GM21423 (cell line): ENCODE data around the gene BCL2L11.

Experiments
- ATAC-seq: cut with Tn5 transposase; IDR thresholded peaks from one replicate; pipeline ENCODE4 v1.9.1; 2021; ENCODE audit warnings: mild to moderate bottlenecking, moderate library complexity; ENCODE audit not compliant: unreplicated experiment

BCL2L11 gene

DNA sequence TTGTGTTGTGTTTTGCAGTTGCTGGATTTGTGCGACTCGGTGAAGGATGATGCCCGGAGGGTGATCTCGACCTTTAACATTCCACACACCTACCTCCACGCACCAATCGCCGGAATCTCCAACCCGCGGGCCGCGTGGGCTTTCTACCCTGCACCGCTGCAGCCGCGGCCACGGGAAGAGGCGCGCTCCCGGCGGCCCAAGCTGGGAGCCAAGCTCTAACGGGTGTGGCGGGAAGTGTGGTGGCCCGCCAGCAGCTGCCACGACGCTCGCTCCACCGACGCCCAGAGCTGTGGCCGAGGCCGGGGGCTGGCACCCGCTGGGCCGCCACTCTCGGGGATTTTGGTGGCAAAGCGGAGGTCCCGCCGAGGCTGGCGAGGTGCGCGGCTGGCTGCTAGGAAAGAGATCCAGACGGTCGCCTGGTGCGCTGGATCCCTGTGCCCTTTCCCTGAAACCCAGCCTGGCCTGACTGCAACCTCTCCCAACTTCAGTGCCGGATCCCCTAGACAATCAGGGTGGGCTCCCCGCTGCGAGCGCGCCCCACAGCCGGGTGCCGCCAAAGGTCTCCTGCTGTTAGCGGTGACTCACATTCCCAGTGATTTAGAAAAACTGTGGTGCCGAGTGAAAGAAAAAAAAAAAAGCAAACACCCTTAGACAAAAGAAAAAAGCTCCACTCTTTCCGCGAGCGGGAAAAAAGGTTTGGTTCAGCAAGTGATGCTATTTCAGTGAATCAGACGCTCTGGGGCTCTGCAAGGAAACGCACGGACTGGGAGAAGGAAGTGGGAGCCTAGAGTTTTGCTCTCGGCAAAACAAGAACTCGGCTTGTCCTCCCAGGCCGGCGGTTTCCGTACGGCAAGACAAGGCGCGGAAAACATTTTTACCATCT, 2.9 kb upstream of the BCL2L11 start:
- no peak for ATAC-seq

DNA sequence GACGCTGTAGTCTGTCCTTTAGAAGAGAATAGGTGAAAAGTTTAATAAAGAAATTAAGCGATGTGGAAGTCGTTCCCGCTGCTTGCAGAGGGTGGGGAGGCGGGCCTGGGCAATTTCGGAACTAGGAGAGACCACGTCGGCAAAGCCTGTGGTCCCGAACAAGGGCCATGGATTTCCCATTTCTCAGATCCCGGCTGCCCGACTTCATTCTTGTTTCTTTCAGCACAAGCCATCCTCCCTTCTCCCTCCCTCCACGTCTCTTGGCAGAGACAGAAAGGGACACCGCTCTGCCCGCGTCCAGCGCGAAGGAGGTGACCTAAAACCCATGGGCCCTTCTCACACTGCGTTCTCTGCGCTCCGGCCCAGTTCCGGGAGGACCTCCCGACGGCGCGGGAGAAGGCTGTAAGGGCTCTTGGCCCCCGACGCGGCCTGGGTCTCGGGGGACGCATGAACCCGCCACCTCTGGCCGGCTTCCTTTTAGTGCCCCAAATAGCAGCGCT, 2.2 kb upstream of the BCL2L11 start:
- ATAC-seq = no peak

DNA sequence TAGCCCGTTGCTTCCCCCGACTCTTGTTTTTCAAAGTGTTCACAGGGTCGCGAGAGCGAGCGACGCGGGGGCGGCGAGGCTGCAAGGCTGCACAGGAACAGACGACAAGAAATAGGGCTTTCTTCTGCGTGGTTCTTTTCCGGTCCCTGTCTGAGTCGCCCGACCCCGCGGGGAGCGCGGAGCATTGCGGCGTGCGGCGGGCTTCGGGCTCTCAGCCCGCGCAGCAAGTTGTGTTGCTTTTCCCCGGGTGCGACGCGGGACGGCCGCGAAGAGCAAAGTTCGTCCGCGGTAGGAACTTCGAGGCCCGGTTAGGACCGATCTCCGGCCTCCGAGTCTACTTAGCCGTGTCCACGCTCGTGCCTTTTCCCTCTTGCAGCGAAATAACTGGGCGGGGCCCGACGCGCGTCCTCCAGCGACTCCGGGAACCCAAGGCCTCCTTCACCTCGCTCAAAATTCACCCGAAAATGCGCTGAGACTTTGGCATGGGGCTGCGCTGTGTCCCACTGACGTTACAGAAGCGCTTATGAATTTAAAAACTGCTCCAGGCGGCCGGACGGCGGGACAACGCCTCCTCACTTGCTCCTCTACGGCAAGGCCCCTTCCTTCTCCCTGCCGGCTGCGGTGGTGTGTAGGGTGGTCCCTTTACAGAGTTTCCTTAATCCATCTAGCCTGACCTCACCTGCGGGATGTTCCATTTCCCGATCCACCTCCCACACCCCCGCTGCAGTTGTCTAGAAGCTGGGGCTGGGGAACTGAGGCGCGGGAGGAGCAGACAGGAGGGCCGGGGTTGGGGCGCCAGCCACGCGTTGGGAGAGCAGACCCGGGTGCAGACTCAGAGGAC, 1.5 kb upstream of the BCL2L11 start:
- no peak for ATAC-seq

DNA sequence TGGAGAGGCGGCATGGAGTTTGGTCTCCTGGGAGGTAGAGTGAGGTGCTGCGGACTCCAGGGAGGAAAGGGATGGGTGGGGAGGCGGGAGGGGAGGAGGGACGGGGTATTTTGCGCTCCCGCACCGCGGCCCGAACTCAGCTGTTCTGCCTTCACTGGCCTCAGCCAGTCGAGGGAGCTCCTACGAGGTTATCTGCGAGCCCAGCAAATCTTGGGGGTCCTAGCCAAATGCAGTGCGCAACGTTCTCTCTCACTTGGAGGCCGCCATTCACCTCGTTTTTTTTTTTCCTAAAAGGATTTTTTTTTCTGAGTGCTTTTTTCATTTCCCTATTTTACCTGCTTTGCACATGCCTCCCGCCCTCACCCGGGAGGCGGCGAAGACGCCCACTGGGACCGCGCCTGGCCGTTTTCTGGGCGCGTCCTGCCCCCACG, 877 bp upstream of the BCL2L11 start:
- ATAC-seq = no peak

DNA sequence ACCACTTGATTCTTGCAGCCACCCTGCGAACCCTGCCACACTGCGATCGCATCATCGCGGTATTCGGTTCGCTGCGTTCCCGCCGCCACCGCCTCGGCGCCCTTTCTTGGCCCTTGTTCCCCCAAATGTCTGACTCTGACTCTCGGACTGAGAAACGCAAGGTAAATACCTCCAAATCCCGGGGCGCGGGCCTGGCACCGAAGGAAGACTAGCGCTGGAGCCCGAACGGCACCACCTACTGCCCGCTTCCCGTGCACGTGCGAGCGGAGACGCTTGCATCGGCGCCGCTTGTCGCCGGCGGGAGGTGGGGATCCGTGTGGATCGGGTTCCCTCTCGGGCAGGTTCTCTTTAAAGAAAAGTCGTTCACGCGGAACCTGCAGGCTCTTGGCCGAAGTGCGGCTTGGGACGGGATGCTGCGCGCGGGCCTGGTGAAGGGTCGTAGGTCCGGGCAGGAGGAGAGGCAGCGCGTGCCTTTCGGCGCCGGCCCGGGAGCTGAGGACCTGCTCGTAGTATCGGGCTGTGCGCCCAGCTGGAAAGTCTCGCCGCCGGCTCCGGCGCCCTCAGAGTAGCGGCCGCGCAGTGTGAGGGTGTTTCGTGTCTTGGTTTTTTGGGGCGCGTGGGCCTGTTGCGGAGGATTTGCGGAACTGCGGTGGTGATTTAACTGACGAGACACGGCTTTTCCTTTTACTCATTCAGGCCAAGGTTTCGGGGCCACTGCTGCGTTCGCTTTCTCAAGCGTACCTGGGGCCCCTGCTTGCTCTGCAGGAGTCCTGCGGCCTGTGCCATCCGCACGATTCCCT, 514 bp downstream of the BCL2L11 start:
- no peak for ATAC-seq

DNA sequence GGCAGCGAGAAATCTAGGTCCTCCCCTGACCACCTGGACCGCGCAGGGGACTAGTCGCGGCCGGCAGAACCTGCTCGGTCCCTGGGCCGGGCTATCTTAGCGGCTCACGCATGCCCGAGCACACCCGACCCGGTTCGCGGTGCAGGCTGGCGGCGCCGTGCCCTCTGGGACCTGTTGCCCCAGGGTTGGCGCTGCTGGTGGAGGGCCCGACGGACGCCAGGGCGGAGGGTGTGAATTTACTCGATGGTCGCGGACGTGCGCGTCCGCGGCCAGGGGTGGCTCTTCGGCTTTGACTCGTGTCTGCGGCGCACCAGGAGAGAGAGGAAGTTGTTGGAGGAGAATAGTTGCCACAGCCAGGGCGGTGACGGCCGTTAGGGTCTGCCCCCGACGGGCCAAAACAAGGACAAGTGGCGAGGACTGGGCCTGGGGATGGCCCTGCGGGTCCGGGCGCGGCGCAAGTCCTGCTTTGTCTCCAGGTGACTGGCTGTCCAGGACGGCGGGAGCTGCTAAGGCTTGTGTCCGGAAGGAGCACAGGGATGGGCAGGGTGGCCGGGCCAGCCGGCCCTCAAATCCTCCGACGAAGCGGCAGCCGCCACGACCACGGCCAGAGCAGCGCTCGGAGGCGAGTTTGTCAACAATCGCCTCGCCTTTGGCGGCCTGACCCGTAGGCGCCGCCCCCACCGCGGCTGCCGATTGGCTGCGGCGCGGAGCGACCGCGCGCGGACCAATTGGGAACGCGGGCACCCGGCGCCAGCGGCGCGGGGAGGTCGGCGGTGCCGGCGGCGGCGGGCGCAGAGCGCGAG, 1.3 kb downstream of the BCL2L11 start:
- ATAC-seq = peak; percentile 48

DNA sequence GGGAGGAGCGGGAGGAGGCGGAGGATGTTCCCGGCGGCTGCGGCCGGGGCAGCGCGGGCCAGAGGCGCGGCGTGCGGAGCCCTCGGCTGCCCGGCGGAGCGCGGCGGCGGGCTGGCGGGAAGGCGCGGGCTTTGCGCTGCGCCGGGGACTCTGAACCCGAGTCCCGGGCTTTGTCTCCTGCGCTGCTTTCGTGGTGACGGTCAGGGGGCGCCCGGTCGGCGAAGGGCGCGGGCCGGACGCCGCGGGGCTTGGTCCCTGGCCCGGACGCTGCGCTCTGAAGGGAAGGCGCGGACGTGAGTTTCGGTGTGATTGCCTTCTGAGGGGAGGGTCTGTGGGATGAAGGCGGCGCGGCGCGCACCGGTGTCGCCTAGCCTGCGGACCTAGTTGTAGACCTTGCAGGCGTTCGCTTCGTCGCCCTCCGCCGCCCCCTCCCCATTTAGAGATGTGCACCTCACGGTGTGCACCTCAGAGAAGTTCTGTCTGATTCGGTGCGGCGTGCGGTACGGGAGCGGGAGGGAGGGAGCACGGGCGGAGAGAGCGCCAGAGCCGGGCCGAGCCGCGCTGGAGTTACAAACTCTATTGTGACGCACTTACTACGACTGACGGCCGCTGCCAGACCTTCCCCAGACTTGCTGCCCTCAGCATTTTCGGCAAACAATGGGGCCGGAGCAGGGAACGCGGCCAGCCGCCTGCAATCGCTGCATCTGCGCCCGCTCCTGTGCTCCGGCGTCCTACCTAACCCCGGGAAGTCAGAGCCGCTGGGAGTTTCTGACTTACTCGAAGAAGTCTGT, 2.1 kb downstream of the BCL2L11 start:
- ATAC-seq = peak; percentile 3

DNA sequence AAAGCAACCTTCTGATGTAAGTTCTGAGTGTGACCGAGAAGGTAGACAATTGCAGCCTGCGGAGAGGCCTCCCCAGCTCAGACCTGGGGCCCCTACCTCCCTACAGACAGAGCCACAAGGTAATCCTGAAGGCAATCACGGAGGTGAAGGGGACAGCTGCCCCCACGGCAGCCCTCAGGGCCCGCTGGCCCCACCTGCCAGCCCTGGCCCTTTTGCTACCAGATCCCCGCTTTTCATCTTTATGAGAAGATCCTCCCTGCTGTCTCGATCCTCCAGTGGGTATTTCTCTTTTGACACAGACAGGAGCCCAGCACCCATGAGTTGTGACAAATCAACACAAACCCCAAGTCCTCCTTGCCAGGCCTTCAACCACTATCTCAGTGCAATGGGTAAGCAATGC, 3.0 kb downstream of the BCL2L11 start:
- ATAC-seq = no peak

DNA sequence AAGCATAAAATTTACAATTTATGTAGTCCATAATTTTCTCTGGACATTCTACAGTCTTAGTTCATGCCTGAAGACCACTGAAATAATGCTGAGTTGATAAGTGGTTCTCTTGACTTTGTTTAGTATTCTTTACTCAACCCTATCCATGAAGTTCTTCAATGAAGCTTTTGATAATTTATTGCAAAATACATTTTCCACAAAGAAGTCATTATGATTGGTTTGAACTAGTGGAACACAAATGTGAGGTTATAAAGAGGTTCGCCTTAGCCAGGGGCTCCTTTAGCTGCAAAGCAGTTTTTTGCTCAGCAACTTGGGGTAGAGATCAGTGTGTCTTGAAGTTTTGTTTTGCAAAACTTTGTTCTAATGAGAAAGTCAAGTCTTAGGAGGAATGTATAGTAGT, 5.9 kb downstream of the BCL2L11 start:
- ATAC-seq = no peak

DNA sequence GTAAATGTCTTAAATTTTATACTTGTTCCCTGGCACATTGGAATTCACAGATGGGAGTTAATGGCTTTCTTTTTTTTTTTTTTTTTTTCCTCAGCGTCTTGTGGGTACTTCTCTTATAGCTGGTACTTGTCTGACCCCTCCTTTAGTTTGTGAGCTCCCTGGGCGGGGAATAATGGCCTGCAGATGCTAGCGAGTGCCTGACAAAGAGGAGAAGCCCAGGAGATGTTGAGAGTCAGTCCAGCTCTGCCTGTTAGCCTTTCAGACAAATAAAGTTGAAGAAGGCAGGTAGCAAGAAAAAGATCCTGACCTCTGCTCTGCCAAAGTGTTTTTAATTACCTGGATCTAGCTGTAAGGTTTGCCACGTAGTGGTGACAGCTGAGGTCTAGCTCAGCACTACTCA, 6.6 kb downstream of the BCL2L11 start:
- no peak for ATAC-seq

DNA sequence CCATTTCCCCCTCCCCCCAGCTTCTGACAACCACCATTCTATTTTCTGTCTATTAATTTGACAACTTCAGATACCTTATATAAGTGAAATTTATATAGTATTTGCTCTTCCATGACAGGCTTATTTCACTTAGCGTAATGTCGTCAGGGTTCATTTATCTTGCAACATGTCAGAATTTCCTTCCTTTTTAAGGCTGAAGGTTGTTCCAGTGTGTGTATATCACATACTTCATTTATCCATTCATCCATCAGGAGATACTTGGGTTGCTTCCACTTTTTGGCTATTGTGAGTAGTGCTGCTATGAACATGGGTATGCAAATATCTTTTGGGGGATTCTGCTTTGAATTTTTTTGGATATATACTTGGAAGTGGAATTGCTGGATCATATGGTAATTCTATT, 7.4 kb downstream of the BCL2L11 start:
- ATAC-seq = no peak

DNA sequence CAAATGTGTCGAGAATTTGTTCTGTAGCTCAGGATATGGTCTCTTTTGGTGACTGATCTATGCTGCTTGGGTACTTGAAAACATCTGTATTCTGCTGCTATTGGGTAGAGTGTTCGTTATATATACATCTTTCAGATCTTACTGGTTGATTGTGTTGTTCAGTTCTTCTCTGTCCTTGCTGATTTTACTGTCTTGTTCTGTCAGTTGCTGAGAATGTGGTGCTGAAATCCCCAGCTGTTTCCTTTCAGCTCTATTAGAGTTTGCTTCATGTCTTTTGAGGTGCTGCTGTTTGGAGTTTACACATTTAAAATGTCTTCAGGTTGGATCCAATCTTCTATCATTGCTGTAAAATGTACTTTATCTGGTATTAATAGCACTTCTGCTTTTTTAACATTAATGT, 12.9 kb downstream of the BCL2L11 start:
- no peak for ATAC-seq

DNA sequence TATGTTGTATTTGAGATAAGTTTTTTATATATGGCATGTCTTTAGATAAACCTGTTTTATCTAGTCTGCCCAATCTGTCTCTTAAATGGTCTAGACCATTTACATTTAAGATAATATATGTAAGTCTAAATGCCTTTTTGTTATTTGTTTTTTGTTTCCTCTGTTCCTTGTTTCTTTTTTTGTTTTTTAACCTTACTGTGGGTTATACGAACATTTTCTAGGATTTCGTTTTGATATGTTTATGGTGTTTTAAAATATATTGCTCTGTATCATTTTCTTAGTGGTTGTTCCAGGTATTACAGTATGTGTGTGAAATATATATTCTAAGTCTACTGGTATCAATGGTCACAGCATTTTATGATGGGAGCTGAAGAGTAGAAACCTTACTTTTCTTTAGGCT, 13.3 kb downstream of the BCL2L11 start:
- no peak for ATAC-seq

DNA sequence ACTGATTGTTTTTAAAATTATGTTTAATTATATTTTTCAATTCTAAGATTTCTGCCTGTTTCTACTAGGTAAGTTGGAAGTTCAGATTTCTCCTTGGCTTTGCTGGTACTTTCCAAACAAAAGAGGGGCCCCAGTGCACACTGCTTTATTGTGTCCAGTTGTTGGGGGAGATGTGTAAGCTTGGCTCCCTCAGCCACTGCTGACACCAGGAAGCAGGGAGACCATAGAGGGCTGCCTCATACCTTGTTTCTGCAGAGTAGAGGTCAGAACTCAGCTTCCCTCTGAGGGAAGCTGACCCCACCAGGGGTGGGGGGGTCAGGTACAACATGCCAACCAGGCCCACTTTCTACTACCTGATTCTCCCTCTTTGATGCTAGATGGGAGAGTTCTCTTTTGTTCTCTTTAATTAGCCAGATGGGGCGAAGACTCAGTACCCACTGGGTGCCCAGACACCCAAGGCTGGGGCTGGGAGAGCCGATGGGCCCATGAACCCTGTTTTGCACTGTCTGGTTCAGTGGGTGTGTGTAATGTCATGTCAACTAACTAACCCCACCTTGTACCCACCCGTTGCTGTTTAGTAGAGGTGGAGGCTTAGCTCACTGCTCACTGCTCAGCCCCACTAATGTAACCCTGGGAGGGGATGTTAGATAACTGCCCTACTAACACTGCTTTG, 14.7 kb downstream of the BCL2L11 start:
- no peak for ATAC-seq

DNA sequence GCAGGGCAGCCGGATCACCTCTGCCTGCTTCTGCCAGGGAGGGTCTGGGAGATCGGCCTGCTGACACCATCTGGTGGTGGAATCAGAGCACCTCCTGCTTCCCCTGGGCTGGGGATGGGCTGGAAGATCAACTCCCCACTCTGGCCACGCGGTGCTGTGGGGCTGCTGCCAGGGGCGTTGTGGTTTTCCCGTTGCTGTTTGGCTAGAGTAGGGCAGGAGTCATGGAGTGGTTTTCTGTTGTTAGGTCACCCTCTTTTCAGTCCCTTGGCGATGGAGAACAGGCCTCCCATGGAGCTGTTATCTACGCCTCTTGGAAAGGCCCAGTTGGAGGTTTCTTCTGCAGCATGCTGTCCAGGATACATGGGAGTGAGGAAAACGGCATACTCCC, 15.2 kb downstream of the BCL2L11 start:
- ATAC-seq = no peak

DNA sequence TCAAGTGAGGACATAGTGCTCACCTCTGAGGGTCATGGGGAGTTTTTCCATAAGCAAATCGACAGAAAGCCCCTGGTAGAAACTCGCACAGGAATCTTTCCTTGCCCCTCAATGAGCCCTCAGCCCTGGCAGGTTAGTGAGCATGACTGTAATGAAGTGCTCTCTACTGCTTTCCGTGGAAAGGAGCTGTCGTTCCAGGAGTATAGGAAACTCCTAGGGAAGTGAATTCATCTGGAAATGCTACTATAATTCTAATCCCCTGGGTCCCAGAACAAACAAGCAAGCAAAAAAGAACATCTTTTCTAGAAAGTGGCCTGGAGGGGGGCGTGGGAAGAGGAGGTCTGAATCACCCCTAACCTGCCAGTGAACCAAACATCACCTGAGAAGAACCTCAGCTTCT, 18.1 kb downstream of the BCL2L11 start:
- ATAC-seq = no peak

DNA sequence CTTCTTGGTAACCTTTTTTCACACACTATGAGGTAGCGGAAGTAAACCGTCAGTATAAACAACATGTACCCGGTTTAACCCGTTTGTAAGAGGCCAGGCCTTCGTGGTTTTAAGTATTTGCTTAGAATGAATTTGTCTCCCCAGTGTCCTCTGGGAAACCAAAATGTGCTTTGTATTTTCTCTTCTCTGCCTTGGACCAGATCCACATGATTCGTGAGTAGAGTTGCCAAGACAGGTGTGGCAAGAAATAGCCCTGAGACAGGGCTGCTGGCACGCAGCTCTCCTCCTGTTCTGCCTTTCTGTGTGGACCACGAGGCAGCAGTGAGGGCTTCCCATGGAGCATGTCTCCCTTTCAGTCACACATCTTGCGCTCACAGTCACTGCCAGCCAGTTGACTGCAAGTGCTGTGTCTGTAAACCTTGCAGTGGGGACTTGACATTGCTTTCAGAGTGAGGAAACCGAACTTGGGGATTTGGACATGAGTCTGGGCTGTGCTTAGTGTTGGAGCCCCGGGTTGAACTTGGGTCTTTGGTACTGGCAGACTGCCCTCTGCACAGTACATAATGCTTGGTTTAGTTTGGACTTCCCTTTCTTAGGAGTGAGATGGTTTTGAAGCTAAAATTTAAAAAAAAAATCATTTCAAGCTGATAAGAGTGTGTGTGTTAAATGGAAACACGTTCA, 19.1 kb downstream of the BCL2L11 start:
- no peak for ATAC-seq

DNA sequence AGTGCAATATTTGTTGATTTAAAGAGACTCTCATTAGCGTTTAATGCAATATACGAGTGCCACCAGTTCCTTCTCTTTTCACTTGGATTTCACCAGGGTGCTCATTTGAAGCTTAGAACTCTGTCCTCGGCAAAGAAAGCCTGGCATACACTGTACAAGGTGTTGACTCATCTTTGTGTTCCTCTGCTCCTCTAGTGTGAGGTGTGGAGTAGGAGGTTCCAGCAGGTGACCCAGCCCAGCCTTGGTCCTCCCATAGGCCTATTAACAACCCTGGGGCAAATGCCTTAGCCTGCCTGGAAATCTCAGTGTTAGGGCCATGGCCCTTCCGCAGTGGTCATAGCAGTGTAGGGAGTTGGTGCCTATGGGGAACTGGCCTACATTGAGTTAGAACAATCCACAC, 20.1 kb downstream of the BCL2L11 start:
- ATAC-seq = no peak
